HG03066 (cell line): ENCODE data around the gene NAXE.
"Not testable (repeated sequence)": the region's sequence is repeated elsewhere in the genome, so short reads cannot be mapped to it uniquely, and the experiment has no call there.

Experiments used
- ATAC-seq: cut with Tn5 transposase; IDR thresholded peaks from one replicate; pipeline ENCODE4 v1.9.1; 2021; ENCODE audit warnings: low read depth; ENCODE audit not compliant: unreplicated experiment

Gene NAXE

DNA sequence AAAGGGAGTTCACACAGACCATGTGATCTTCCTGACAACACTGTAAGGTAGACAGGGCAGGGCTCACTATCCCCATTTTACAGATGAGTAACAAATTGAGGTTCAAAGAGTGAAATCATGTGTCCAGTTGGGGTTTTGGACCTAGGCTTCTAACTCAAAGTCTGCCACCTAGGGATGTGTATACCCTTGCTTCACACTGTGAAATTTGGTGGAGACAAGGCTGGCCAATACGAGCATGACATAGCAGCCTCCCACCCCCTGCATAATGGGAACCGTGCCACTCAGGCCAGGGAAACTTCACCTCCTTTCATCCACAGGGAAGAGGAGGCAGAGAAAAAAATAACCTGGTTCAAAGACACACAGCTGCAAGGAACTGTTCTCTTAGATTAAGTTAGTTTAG lies 26.1 kb upstream of the NAXE start:
- ATAC-seq, result no peak

- ATAC-seq, result no peak
These were observed 25.1 kb upstream of the NAXE start for GRCh38 chr1:156566436-156566835.

DNA sequence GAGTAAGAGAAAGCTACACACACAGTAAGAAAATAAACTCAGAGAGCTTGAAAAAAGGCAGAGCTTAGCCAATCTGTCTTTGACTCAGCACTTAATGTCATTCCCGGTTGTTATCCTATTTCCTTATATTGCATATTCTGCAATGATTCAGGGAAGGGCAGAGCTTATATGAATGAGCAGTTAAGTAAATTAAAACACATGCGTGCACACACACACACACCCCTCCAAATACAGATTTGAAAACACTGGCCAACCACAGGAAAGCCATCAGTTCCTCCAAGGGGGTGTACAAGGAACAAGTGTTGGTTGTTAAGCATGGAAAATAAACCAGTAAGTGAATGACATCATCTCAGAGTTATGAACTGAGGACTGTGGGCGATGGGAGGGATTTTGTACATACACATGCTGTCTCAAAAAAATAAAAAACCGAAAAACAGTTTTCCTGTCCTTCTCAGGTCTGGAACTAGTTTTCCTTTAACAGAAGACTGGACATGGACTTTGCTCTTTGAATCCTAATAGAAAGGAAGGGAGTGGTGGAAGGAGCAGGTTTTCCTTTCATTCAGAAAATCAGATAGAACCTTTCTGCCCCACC lies 20.2 kb upstream of the NAXE start:
- ATAC-seq, result no peak

- peak; percentile 83 for ATAC-seq
These were observed 19.5 kb upstream of the NAXE start, which contains the start of gene IQGAP3 for GRCh38 chr1:156571919-156572662. IQGAP3 (minus strand) TSS chr1:156572565; CDS start chr1:156572529, 36 bp downstream.

- no peak for ATAC-seq
These were observed 18.9 kb upstream of the NAXE start for GRCh38 chr1:156572663-156573018.

- ATAC-seq, result no peak
These were observed 17.4 kb upstream of the NAXE start for GRCh38 chr1:156574039-156574633.

GRCh38 chr1:156577550-156577949 lies 14.0 kb upstream of the NAXE start:
- no peak for ATAC-seq

DNA sequence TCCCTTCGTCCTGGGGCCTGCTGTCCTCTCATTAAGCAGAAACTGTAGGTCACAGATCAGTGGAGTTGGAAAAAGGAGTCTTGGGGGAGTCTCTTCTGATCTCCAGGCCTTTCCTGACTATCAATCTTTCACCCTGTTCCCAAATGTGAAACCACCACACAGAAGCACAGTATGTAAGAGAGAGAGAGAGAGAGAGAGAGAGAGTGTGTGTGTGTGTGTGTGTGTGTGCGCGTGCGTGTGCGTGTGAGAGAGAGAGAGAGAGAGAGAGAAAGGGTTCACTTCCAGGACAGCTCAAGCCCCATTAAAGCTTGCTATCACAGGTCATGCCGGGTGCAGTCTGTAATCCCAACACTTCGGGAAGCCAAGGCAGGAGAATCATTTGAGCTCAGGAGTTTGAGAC lies 13.5 kb upstream of the NAXE start:
- ATAC-seq, result no peak

DNA sequence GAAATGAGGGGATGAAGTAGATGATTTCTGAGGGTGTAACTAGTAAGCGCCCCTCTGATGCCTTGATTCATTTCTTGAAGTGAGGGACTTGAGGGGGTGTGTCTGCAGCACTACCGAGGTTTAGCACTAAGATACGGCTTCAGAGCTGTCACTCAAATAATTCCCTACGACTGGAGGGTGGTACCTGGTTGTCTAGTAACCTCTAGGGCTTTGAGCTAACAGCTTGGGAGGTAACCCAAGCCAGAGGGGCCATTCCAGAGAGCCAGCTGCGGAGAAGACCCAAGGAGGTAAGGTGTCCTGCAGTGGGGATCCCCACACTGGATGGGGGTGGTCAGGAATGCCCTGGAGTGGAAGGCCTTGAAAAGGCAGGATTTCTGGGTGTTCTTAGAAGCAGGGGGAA lies 12.1 kb upstream of the NAXE start, which contains the start of gene TTC24:
TSS of gene TTC24 (plus strand) at position 252 of the 400 bp plus-strand sequence. CDS start 1,642 bp downstream, outside the sequence.
- ATAC-seq, result no peak

DNA sequence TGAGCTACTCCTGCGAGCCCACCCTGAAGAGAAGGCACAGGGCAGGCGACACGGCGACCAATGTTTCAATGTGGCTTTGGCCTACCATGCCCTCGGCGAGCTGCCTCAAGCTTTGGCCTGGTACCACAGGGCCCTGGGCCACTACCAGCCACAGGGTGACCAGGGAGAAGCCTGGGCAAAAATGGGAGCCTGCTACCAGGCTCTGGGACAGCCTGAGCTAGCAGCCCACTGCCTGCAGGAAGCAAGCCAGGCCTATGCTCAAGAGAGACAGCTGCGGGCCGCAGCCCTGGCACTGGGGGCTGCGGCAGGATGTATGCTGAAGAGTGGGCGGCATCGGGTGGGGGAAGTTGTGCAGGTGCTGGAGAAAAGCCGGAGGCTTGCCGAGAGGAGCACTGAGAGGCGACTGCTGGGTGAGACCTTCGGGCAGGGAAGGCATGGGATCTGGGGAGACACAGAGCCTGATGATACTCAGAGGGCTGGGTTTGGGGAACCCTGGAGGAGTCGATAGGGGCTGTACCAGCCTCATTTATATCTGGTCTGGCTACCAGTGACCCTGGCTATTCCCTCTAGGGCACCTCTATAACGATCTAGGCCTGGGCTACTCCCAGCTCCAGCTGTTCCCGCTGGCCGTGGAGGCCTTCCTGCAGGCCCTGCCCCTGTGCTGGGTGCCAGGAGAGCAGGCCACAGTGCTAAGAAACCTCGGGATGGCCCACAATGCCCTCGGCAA lies 9.8 kb upstream of the NAXE start:
- no peak for ATAC-seq

GRCh38 chr1:156582388-156583017 lies 9.1 kb upstream of the NAXE start:
- ATAC-seq, result no peak

DNA sequence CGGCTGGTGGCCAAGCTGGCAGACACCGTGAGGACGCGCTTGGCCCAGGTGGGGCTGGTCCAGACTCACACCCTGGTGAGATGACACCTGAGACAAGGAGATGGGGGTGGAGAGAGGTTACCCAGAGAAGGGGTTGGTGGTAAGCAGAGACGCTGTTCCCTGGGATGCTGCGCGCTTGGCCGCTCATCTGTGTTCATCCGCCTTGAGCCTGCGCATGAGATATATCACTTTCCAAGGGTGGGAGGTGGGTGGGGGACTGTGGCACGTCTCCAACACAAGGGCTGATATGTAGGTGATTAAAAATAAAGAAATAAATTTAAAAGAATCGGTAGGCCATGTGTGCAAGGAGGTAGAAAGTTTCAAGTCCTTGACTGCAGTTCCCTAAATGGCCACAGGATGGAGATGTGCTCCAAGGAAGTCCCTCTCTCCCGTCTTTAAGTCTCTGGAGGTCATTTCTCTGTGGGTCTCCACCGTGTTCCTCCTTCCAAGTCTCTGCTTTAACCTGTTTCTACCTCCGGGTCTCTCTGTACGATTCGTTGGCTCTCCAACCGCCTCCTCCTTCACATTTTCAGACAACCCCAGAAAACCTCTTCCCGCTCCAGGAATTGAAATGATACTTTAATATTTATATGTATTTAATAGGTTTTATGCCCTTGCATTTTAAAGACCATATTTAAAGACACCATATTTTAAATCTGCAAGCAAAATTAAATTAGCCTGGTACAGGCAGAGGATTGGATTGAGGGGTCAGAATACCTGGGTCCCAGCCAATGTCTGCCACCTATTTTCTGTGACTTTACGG lies 7.6 kb upstream of the NAXE start:
- ATAC-seq, result no peak

- ATAC-seq, result no peak
These were observed 6.8 kb upstream of the NAXE start for GRCh38 chr1:156584813-156585212.

DNA sequence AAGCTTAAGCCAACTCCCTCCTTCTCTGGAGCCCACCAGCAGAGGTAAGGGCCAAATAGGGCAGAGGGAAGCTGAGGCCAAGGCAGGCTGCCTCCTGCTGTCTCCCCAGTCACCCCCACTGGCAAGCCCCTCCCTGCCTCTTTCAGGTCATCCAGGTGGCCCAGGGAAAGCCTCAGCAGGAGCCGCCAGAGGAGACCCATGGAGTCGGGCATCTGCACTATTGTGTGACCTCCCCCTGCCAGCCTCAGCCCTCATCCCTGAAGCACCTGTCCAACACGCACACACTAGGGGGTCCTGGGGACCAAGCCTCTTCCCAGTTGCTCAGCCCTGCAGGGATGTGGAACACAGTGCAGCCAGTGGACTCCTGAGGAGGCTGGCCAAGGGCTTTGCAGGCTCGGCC lies 5.3 kb upstream of the NAXE start:
- no peak for ATAC-seq

DNA sequence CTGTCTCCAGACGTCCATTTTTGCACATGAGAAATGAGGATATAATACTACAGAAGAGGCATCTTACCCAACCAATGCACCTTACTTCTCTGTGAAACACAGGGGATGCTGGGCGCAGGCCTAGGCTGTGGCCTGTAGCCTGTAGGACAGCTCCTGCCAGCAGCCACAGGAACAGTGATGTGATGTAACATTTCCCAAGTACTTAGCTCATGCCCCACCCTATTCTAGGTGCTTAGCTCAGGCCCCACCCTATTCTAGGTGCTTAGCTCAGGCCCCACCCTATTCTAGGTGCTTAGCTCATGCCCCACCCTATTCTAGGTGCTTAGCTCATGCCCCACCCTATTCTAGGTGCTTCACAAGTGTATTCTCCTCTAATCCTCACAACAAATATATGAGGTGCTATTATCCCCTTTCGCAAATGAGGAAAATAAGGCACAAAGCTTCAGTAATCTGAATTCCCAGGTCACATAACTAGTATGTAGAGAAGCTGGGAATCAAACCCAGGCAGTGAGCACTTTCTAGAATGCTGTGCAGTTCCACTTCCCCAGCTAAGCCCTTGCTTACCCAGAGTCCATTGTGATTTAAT lies 4.6 kb upstream of the NAXE start:
- ATAC-seq, result no peak

DNA sequence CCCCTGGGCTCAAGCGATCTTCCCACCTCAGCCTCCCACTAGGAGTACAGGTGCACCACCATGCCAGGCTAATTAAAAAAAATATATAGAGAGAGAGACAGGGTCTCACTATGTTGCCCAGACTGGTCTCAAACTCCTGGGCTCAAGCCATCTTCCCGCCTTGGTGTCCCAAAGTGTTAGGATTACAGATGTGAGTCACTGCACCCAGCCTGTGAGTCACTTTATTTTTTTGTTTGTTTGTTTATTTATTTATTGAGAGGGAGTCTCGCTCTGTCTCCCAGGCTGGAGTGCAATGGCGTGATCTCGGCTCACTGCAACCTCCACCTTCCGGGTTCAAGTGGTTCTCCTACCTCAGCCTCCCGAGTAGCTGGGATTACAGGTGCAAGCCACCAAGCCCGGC lies 3.6 kb upstream of the NAXE start:
- not testable (repeated sequence) for ATAC-seq

GRCh38 chr1:156589546-156589945 lies 2.0 kb upstream of the NAXE start:
- ATAC-seq, result no peak

DNA sequence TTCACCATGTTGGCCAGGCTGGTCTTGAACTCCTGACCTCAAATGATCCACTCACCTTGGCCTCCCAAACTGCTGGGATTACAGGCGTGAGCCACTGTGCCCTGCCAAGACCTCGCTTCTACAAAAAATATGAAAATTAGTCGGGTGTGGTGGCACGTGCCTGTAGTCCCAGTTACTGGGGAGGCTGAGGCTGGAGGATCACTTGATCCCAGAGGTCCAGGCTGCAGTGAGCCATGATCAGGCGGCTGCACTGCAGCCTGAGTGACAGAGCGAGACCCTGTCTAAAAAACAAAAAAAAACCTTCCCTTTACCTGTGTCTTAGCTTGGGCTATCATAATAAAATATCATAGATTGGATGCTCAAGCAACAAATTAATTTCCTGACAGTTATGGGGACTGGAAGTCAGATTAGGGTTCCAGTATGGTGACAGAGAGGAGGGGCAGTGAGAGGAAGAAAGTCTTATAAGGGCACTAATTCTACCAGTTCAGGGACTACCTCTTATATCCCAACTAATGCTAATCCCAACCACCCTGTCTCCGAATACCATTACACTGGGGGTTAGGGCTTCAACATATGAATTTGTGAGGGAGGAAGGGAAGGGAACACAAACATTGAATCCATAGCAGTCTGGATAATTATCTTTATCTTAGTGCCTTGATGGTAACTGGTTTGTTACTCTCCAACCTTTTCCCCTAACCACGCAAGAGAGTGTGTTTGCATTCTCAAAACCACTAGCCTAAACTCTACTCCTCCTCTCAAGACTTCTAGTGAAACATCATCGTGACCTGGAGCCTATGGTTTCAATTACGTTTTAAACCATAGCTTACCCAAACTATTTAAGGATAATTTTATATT lies 1.0 kb upstream of the NAXE start:
- no peak for ATAC-seq

DNA sequence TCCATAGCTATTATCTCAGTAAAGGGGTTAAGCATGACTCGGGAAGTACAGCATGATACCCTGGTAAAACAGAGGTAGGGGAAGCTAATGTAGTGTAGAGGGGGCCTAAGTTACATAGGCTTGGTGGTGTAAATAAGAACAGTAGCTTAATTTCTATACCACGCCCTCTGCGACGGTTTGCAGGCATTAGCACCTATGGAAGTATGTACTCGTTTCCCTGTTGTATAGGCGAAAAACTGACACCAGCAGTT lies 470 bp upstream of the NAXE start:
- no peak for ATAC-seq
